NB4 (cell line): ENCODE data around the gene CARMIL1.

ENCODE experiments used
- MAX ChIP-seq: IDR thresholded peaks from 2 replicates; pipeline ENCODE4 v1.6.1; 2011; ENCODE audit warnings: low read depth, low read length
- TF ChIP-seq, protein P1 (sequence below): IDR thresholded peaks from one replicate; pipeline ENCODE4 v1.5.1; 2012; ENCODE audit warnings: low read depth, low read length

GRCh38 chr6:25661129-25661779 lies 382.1 kb downstream of the CARMIL1 start:
- TF ChIP-seq, protein P1, sequence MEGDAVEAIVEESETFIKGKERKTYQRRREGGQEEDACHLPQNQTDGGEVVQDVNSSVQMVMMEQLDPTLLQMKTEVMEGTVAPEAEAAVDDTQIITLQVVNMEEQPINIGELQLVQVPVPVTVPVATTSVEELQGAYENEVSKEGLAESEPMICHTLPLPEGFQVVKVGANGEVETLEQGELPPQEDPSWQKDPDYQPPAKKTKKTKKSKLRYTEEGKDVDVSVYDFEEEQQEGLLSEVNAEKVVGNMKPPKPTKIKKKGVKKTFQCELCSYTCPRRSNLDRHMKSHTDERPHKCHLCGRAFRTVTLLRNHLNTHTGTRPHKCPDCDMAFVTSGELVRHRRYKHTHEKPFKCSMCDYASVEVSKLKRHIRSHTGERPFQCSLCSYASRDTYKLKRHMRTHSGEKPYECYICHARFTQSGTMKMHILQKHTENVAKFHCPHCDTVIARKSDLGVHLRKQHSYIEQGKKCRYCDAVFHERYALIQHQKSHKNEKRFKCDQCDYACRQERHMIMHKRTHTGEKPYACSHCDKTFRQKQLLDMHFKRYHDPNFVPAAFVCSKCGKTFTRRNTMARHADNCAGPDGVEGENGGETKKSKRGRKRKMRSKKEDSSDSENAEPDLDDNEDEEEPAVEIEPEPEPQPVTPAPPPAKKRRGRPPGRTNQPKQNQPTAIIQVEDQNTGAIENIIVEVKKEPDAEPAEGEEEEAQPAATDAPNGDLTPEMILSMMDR = no peak
- TF ChIP-seq MAX = no peak
